DMS 273 treated with DMSO at 0.1 percent for 48 hours (cell line): ENCODE data around the gene IL5.

ENCODE experiments used
- DNase-seq: peaks from one replicate; lab custom pipeline; 2025; lab: John Stamatoyannopoulos, UW

The IL5 gene

GRCh38 chr5:132498686-132499271 is 44.5 kb downstream of the IL5 start:
- DNase-seq: no peak

DNA sequence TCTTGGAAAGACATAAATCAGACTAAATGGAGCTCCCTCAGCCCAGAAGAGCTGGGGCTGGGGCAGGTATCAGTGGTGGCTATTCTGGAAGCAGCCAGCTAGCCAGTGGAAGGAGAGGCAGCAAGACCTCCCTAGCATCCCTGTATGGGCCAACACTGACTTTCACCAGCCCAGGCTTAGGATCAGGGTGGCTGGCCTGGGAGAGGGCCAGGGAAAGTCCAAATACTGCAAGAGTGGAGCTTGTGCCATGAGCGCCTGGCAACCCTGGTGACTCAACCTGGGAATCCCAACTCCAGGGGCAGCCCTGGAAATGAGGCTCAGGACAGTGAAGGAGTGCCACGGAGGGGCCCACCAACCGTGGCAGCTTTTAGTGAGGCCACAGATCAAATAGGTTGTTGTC is 45.2 kb downstream of the IL5 start:
- no peak for DNase-seq

DNA sequence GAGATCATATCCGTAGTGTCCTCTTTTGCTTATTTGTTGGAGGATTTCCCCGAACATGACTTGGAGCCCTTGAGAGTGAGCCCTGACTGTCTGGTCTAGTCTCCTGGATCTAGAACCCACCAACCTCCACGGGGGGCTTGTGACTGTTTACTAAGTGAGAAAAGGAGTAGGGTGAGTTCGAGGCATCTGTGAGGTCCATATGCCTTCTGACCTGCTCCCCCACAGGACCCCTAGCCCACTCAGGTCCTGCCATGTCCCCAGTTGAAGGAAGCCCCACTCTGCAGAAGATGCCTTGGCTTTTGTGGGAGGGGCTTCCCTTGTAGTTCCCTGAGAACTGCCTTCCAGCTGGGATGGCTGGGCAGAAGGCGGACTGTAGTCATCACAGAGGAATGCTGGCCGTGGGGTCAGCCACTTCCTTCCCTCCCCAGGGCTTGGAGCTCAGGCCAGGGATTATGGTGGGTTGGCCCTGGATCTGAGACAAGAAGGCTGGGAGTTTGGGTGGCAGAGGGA is 45.8 kb downstream of the IL5 start:
- DNase-seq: no peak

GRCh38 chr5:132496631-132497487 is 46.5 kb downstream of the IL5 start:
- DNase-seq: no peak

- peak; percentile 35 for DNase-seq
Measured at GRCh38 chr5:132496191-132496630, 47.1 kb downstream of the IL5 start.

DNA sequence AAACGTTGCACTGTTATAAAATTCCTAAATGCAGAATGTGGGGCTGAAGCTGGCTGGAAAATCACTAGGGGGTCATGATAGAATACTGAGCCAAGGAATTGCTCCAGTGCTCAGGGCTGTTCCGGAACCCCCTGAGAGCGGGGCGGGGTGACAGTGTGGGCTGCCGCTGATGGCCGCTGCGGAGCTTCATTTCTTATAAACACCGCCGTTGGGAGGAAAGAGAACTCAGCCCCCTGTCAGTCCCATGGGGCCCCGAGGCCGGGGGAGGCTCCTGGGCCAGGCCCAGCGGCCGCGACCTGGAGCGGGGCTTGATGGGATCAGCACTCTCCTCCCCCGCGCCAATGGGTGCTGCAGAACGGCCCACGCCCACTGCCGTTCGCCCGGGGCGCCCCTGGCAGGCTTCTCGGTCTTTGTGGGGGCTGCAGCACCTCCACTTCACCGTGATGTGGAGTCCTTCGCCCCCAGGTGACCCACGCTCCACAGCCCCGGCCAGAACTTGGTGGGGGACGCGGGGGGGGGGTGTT is 47.6 kb downstream of the IL5 start:
- DNase-seq: peak; percentile 29

DNA sequence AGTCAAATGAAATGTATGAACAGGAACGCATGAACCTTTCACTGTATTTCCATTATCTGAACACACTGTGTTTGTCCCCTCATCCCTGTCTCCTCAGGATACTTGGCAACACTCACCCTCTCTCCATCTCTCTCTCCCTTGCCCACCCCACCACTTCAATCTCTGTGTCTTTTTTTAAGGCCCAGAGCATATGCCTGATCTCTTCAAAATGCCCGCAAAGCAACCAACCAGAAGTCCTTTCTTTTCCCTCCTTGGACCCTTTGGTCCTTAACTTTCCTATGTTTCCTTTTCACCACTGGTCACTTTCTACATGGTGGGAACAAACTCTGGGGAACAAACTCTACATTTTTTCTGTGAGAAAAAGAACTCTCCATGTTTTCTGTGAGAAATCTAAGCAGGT is 49.5 kb downstream of the IL5 start:
- DNase-seq: no peak

- no peak for DNase-seq
Measured at GRCh38 chr5:132493241-132493640, 50.1 kb downstream of the IL5 start.

DNA sequence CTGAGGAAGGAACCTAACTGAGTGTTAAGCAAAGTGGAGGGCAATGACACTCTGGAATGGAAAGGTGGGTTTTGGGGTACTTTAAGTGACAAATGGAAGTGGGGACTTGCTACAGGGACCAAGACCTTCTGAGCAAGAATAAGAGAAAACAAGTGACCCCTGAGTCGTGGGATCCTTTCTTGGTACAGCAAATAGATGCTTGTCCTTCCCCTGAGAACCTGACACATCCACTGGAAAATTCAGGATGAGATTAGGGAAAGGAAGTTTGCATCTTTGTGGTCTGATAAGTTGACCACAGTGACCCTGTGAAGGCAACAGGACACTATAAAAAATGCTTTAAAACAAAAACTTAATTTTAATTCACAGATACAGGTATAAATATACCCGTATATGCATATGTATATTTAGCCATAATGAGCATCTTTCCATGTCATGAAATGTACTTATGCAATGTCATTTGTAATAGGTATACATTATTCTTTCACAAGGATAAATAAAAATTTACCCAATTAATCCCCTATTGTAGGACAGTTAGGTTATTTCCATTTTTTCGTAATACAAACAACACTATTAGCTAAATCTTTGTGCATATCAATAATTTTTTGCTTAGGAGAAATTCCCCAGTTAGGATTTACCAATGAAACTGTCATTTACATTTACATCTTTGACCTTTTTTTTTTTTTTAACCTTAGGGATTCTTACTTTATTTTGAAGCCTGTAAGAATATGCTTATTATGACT is 50.8 kb downstream of the IL5 start:
- no peak for DNase-seq
